Measurements from ENCODE around the gene OR3A3.
"Not testable (repeated sequence)": the region's sequence is repeated elsewhere in the genome, so short reads cannot be mapped to it uniquely, and the experiment has no call there.

Gene OR3A3

GRCh38 chr17:3411070-3411469 lies at the start of gene OR3A3:
Gene OR3A3, plus strand, starts transcription at chr17:3411370.
- no peak within 1 kb of the TSS for H3K27ac ChIP-seq
- H3K9ac ChIP-seq (ENCODE audit: insufficient read length): no peak within 1 kb of the TSS
- no peaks in the 10 kb centered on the region for H3K9me3 ChIP-seq (ENCODE audit: low read depth, low read length)
- TF ChIP-seq EZH2 (IDR thresholded peaks at IDR 0.05) (no peak), FOXP2 (optimal IDR thresholded peaks at IDR 0.05; ENCODE audit: control extremely low read depth, extremely low read length, insufficient read depth) (no peak), POLR2AphosphoS5 (IDR thresholded peaks at IDR 0.05; ENCODE audit: borderline replicate concordance, low read depth, low read length) (no peak)
- no peak within 1 kb of the TSS for H3K4me3 ChIP-seq
- no peaks in the 10 kb centered on the region for H3K36me3 ChIP-seq (ENCODE audit: insufficient read depth, low read length)
- no peak for DNase-seq (ENCODE audit: low read depth, low spot score)

- not testable (repeated sequence) for DNase-seq (ENCODE audit: low read depth, low spot score); H3K4me3 ChIP-seq; H3K9me3 ChIP-seq (ENCODE audit: low read depth, low read length); H3K9ac ChIP-seq (ENCODE audit: insufficient read length); H3K36me3 ChIP-seq (ENCODE audit: insufficient read depth, low read length); H3K27ac ChIP-seq
Measured at GRCh38 chr17:3371167-3371566, 40.0 kb upstream of the OR3A3 start.

GRCh38 chr17:3378321-3378720 lies 32.8 kb upstream of the OR3A3 start:
- no peak for TF ChIP-seq POLR2AphosphoS5 (IDR thresholded peaks at IDR 0.05; ENCODE audit: borderline replicate concordance, low read depth, low read length)
- no peak overlapping the region for H3K9ac ChIP-seq (ENCODE audit: insufficient read length)
- H3K4me3 ChIP-seq: no peak overlapping the region
- H3K9me3 ChIP-seq (ENCODE audit: low read depth, low read length): no peaks in the 10 kb centered on the region
- H3K27ac ChIP-seq: no peak overlapping the region
- H3K36me3 ChIP-seq (ENCODE audit: insufficient read depth, low read length): no peaks in the 10 kb centered on the region
- no peak for DNase-seq (ENCODE audit: low read depth, low spot score)

GRCh38 chr17:3381957-3382356 lies 29.2 kb upstream of the OR3A3 start:
- no peaks in the 10 kb centered on the region for H3K36me3 ChIP-seq (ENCODE audit: insufficient read depth, low read length)
- TF ChIP-seq FOXP2 (optimal IDR thresholded peaks at IDR 0.05; ENCODE audit: control extremely low read depth, extremely low read length, insufficient read depth): no peak
- no peak for TF ChIP-seq EZH2 (IDR thresholded peaks at IDR 0.05)
- no peak for TF ChIP-seq POLR2AphosphoS5 (IDR thresholded peaks at IDR 0.05; ENCODE audit: borderline replicate concordance, low read depth, low read length)
- H3K9me3 ChIP-seq (ENCODE audit: low read depth, low read length): no peaks in the 10 kb centered on the region
- no peak overlapping the region for H3K4me3 ChIP-seq
- H3K27ac ChIP-seq: no peak overlapping the region
- no peak for DNase-seq (ENCODE audit: low read depth, low spot score)
- no peak overlapping the region for H3K9ac ChIP-seq (ENCODE audit: insufficient read length)

- DNase-seq (ENCODE audit: low read depth, low spot score): no peak
- H3K9me3 ChIP-seq (ENCODE audit: low read depth, low read length): no peaks in the 10 kb centered on the region
- H3K27ac ChIP-seq: no peak within 1 kb of the TSS
- no peak within 1 kb of the TSS for H3K4me3 ChIP-seq
- H3K9ac ChIP-seq (ENCODE audit: insufficient read length): no peak within 1 kb of the TSS
- TF ChIP-seq POLR2AphosphoS5 (IDR thresholded peaks at IDR 0.05; ENCODE audit: borderline replicate concordance, low read depth, low read length): no peak
- H3K36me3 ChIP-seq (ENCODE audit: insufficient read depth, low read length): no peaks in the 10 kb centered on the region
Measured at GRCh38 chr17:3385869-3386816, 25.0 kb upstream of the OR3A3 start, which contains the start of gene OR3A2. Gene OR3A2, minus strand, starts transcription at chr17:3386308.

- DNase-seq (ENCODE audit: low read depth, low spot score): no peak
- Histone ChIP-seq H3K9ac (ENCODE audit: insufficient read length) (no peak overlapping the region), H3K36me3 (ENCODE audit: insufficient read depth, low read length) (no peaks in the 10 kb centered on the region), H3K27ac (no peak overlapping the region), H3K9me3 (ENCODE audit: low read depth, low read length) (no peaks in the 10 kb centered on the region), H3K4me3 (no peak overlapping the region)
- no peak for TF ChIP-seq FOXP2 (optimal IDR thresholded peaks at IDR 0.05; ENCODE audit: control extremely low read depth, extremely low read length, insufficient read depth)
Measured at GRCh38 chr17:3389791-3390190, 21.4 kb upstream of the OR3A3 start.

GRCh38 chr17:3397801-3398200 lies 13.4 kb upstream of the OR3A3 start:
- DNase-seq (ENCODE audit: low read depth, low spot score): not testable (repeated sequence)

GRCh38 chr17:3398310-3398709 lies 12.9 kb upstream of the OR3A3 start, which contains the start of gene OR1E1:
Gene OR1E1, minus strand, starts transcription at chr17:3398410. Its CDS starts 0 bp downstream, at chr17:3398410.
- Histone ChIP-seq H3K27ac (no peak within 1 kb of the TSS), H3K36me3 (ENCODE audit: insufficient read depth, low read length) (no peaks in the 10 kb centered on the region), H3K9ac (ENCODE audit: insufficient read length) (no peak within 1 kb of the TSS), H3K9me3 (ENCODE audit: low read depth, low read length) (no peaks in the 10 kb centered on the region), H3K4me3 (no peak within 1 kb of the TSS)
- DNase-seq (ENCODE audit: low read depth, low spot score): no peak
- TF ChIP-seq FOXP2 (optimal IDR thresholded peaks at IDR 0.05; ENCODE audit: control extremely low read depth, extremely low read length, insufficient read depth) (no peak), POLR2AphosphoS5 (IDR thresholded peaks at IDR 0.05; ENCODE audit: borderline replicate concordance, low read depth, low read length) (no peak), EZH2 (IDR thresholded peaks at IDR 0.05) (no peak)

More at GRCh38 chr17:3397801-3398200, 13.4 kb upstream of the OR3A3 start:
- not testable (repeated sequence) for H3K4me3 ChIP-seq; H3K27ac ChIP-seq; H3K36me3 ChIP-seq (ENCODE audit: insufficient read depth, low read length); H3K9ac ChIP-seq (ENCODE audit: insufficient read length); H3K9me3 ChIP-seq (ENCODE audit: low read depth, low read length)

GRCh38 chr17:3400055-3400454 lies 11.1 kb upstream of the OR3A3 start:
- no peaks in the 10 kb centered on the region for H3K9me3 ChIP-seq (ENCODE audit: low read depth, low read length)
- H3K27ac ChIP-seq: no peak overlapping the region
- no peak overlapping the region for H3K9ac ChIP-seq (ENCODE audit: insufficient read length)
- TF ChIP-seq FOXP2 (optimal IDR thresholded peaks at IDR 0.05; ENCODE audit: control extremely low read depth, extremely low read length, insufficient read depth) (no peak), POLR2AphosphoS5 (IDR thresholded peaks at IDR 0.05; ENCODE audit: borderline replicate concordance, low read depth, low read length) (no peak), EZH2 (IDR thresholded peaks at IDR 0.05) (no peak)
- DNase-seq (ENCODE audit: low read depth, low spot score): no peak
- H3K4me3 ChIP-seq: no peak overlapping the region
- no peaks in the 10 kb centered on the region for H3K36me3 ChIP-seq (ENCODE audit: insufficient read depth, low read length)

Measured in SK-N-MC (cell line).